HG03066 (cell line): ENCODE measurements around the gene NAPA.

Experiments
- ATAC-seq: cut with Tn5 transposase; IDR thresholded peaks from one replicate; pipeline ENCODE4 v1.9.1; 2021; ENCODE audit warnings: low read depth; ENCODE audit not compliant: unreplicated experiment

Gene NAPA

GRCh38 chr19:47514869-47515588 lies at the start of gene NAPA:
NAPA (minus strand) TSS chr19:47515063; CDS start chr19:47514940, 123 bp downstream.
- peak; percentile 71 for ATAC-seq

DNA sequence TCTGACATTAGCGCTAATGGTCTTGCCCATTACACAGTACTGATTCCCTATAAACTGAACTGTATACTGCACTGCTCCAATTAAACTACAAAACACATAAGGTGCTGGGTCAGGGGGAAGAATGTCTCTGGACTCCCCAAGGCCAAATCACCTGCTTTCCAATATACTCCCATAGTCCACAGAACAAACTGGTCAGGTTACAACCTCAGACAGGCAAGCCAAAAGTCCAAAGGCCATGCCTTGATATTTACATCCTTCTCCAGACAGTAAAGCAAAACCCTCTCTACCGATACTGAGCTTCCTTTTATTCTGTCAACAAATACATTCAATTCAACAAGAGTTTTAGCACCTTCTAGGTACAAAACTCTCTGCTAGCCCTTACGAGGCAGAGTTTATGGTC lies 49.2 kb upstream of the NAPA start:
- ATAC-seq = no peak

DNA sequence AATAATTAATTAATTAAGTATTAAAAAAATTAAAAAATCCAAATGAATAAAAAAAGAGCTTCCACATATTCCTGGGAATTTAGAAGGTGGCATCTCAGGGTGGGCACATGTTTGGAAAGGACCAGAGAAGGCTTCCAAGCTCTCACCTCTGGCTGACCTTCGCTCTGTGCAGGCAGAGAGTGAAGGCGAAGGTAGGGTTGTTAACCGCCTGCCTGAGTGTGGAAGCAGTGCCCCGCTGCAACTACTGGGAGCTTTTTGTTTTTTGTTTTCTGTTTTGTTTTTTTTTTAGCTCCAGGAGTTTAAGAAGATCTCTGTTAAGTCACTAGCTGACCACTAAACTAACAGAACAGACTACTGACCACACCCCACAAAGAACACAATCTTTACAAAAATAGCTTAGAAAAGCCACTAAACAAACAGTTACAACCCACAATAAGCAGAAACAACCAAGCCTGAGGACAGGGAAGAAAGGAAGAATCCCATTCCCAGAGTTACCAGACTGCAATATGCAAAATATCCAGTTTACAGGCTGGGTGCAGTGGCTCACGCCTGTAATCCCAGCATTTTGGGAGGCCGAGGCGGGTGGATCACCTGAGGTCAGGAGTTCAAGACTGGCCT lies 46.7 kb upstream of the NAPA start:
- ATAC-seq = no peak

DNA sequence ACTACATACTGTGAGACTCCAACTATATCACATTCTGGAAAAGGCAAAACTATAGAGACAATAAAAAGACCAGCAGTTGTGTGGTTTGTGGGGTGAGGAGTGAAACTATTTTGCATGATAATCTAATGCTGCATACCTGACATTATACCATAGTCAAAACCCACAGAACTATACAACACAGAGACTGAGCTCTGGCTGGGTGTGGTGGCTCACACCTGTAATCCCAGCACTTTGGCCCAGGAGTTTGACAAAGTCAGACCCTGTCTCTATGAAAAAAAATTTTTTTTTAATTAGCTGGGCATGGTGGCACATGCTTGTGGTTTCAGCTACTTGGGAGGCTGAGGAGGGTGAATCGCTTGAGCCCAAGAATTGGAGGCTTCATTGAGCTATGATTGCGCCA lies 46.1 kb upstream of the NAPA start:
- no peak for ATAC-seq

- ATAC-seq = no peak
Measured at GRCh38 chr19:47550129-47550528, 35.3 kb upstream of the NAPA start.

DNA sequence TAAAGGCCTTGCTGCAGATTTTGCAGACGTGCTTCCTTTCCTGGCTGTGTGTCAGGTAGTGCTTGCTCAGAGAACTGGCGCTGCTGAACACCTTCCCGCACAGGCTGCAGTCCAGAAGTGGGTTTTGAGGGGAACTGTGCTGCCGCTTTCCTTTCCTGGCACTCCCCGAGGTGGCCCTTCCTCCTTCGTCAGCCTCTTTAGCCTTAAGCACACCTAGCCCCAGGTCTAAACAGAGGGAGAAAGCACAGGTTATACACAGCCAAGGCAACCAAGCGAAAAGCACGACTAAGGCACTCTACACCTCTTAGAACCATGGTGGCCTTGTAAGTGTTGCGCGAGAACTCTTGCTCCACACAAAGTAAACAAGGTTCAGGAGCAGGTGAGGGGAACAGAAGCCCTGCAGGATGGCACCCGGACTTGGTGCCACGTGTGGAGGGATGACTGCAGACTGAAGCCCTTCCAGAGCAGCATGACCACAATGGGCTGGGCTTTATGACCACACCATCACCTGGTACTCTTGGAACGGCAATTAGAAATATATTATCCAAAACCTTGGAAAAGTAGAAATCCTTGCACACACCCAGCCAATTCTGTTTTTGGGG lies 34.5 kb upstream of the NAPA start:
- ATAC-seq = no peak

DNA sequence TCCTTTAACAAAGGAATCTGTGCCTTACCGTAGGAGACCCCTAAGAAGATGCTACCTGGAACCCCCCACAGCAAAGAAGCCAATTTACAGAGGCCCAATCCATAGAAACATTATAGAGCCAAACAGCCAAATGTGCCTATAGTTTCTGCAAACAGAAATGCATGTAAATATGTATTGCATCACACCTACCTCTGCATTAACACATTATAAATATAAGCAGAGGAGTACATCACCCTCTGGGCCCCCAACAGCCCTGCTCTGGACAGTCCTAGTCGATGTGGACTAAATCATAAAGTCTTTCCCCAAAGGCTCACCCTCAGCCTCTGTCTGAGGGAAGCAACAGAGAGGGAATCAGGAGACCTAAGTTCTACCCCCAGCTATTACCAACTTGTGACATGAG lies 32.3 kb upstream of the NAPA start:
- ATAC-seq = no peak

GRCh38 chr19:47545061-47545948 lies 30.4 kb upstream of the NAPA start:
- ATAC-seq = no peak

DNA sequence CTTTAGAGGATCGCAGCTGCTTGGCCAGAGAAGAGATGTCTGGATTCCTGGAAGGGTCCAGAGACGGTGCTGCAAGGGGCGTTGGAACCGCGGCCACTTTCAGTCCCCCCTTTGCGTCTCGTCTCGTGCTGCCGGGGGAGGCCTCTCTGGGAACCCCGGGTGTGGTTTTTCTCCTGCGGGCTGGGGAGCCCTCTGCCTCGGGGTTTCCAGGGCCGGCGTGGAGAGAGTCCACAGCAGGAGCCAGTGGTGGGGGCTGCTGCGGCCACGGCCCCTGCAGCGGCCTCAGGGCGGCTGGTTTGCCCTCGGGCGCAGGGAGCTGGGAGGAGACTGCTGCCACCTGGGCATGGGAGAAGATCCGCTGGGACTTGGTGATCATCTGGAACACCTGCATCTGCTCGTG lies 29.6 kb upstream of the NAPA start:
- ATAC-seq = no peak

GRCh38 chr19:47544075-47544474 lies 29.2 kb upstream of the NAPA start:
- ATAC-seq = no peak

- ATAC-seq = no peak
Measured at GRCh38 chr19:47542030-47542475, 27.2 kb upstream of the NAPA start.

DNA sequence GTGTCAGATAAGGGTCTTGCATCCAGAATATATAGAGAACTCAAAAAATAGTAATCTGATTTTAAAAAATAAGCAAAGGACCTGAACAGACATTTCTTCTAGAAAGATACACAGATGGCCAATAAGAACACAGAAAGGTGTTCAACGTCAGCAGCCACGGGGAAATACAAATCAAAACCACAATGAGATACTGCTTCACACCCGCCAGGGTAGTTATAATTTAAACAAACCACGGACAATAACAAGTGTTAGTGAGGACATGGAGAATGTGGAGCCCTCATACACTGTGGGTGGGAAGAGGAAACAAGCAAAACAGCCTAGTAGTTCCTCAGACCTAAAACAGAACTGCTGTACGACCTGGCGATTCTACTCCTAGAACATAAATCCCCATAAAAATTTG lies 26.7 kb upstream of the NAPA start:
- no peak for ATAC-seq

- ATAC-seq = no peak
Measured at GRCh38 chr19:47540748-47541147, 25.9 kb upstream of the NAPA start.

GRCh38 chr19:47539747-47540311 lies 25.0 kb upstream of the NAPA start:
- no peak for ATAC-seq

GRCh38 chr19:47538812-47539211 lies 23.9 kb upstream of the NAPA start:
- ATAC-seq = no peak

DNA sequence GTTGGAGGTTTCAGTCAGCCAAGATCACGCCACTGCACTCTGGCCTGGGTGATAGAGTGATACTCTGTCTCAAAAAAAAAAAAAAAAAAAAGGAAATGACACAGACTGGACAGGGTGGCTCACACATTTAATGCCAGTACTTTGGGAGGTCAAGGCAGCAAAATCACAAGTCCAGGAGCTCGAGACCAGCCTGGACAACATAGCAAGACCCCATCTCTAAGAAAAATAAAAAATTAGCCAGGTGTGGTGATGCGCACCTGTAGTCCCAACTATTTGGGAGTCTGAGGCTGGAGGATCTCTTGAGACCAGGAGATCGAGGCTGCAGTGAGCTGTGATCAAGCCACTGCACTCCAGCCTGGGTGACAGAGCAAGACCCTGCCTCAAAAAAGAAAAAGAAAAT lies 22.6 kb upstream of the NAPA start:
- no peak for ATAC-seq

DNA sequence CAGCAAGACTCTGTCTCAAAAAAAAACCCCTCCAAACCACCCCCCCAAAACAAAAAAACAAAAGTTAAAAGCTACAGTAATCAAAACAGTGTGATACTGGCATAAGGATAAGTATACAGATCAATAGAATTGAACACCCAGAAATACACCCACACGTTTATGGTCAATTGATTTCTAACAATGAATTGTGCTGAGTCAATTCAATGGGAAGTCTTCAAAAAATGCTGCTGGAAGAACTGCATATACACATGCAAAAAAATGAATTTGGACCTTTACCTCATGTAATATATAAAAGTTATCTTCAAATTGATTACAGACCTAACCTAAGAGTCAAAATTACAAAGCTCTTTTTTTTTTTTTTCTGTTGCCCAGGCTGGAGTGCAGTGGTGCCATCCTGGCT lies 19.8 kb upstream of the NAPA start:
- ATAC-seq = no peak

DNA sequence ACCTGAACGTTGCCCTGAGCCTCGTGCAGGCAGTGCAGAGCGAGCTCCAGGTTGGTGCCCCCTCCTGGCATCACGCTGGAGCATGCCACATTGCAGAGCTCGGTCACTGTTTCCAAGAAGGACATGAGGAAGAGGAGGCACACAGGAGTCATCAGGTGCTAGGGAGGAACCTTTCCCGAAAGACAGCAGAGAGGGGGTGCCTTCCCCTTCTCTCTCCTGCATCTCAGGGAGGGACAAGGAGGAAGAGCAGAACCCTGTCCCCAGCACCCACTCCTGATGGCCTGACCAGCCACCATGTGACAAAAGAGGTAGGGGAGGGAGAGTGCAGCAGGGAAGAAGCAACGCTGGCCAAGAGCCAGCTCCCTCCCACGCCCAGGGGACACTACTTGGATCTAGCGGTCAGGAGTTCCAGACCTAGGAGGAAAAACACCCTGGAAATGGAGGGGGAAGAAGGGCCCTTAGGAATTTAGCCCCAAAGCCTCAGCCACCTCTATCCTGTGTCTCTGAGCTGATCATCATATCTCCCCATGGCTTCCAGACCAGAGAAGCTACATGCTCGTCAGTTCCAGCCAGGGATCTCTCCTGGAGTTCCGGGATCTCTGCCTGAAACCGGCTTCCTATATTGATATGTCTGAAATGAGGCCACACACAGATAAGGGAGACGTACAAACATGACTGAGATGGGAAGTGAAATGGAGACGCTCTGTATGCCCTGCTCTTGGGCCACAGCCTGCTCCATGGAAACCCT lies 17.0 kb upstream of the NAPA start:
- no peak for ATAC-seq

- no peak for ATAC-seq
Measured at GRCh38 chr19:47529018-47529742, 14.3 kb upstream of the NAPA start.
